WTC11 (cell line): Measurements from ENCODE around the gene EPN3. TPM values are rescaled to one million over a fixed set of nuclear protein-coding genes. Genes with fewer than 3 reads are reported as not detected.

Experiments used
- ATAC-seq: fragments of 200-7000 bp; cut with Tn5 transposase; 2 replicates; pipeline ENCODE4 v1.10.0; 2021; ENCODE audit warnings: mild to moderate bottlenecking, moderate library complexity
- CTCF ChIA-PET: fragments of 300-600 bp; sonication (Branson Sonifier 250); formaldehyde crosslinking; loops from one replicate; lab custom pipeline; 2021; ENCODE audit warnings: antibody characterized with exemption; lab: Charles Lee
- POLR2A ChIA-PET: fragments of 350-600 bp; sonication (Branson Sonifier 250); formaldehyde crosslinking; loops from one replicate; lab custom pipeline; 2021; ENCODE audit warnings: antibody characterized with exemption; lab: Charles Lee
- DNase-seq: peaks from one replicate; pipeline ENCODE4 v3.0.0; 2021; ENCODE audit warnings: low spot score
- H3K27ac Mint-ChIP-seq: 2 replicates; pipeline ENCODE4 v1.8.0; 2021; ENCODE audit warnings: mixed read lengths
- H3K27me3 Mint-ChIP-seq: 2 replicates; pipeline ENCODE4 v1.8.0; 2021; ENCODE audit warnings: low read depth, mild to moderate bottlenecking, moderate library complexity, mixed read lengths
- H3K36me3 Mint-ChIP-seq: 2 replicates; pipeline ENCODE4 v1.8.0; 2021; ENCODE audit warnings: mixed read lengths
- H3K4me1 Mint-ChIP-seq: 2 replicates; pipeline ENCODE4 v1.8.0; 2022; ENCODE audit warnings: mixed read lengths
- H3K4me3 Mint-ChIP-seq: 2 replicates; pipeline ENCODE4 v1.8.0; 2021; ENCODE audit warnings: mild to moderate bottlenecking, moderate library complexity, mixed read lengths
- H3K9me3 Mint-ChIP-seq: 2 replicates; pipeline ENCODE4 v1.8.0; 2021; ENCODE audit warnings: mixed read lengths
- AR ChIP-seq: fragments of 250-450 bp; sonication (Bioruptor Pico); IDR thresholded peaks from 2 replicates; pipeline ENCODE4 v1.9.0; 2021; ENCODE audit warnings: mild to moderate bottlenecking
- ATF2 ChIP-seq: sonication (generic); formaldehyde crosslinking; IDR thresholded peaks from 2 replicates; pipeline ENCODE4 v1.8.1; 2022; ENCODE audit warnings: low read depth, missing genetic modification reagents, borderline replicate concordance
- CBFB ChIP-seq: sonication (generic); formaldehyde crosslinking; IDR thresholded peaks from 2 replicates; pipeline ENCODE4 v1.8.1; 2022; ENCODE audit warnings: mild to moderate bottlenecking, low read depth, missing genetic modification reagents
- FOXJ3 ChIP-seq: sonication (generic); formaldehyde crosslinking; IDR thresholded peaks from 2 replicates; pipeline ENCODE4 v1.9.0; 2021; ENCODE audit warnings: missing genetic modification reagents, mild to moderate bottlenecking, borderline replicate concordance
- FOXK1 ChIP-seq: sonication (generic); formaldehyde crosslinking; IDR thresholded peaks from 2 replicates; pipeline ENCODE4 v1.8.0; 2022; ENCODE audit warnings: mild to moderate bottlenecking, moderate library complexity, missing genetic modification reagents
- JAZF1 ChIP-seq: fragments of 250-450 bp; sonication (Bioruptor Pico); IDR thresholded peaks from 2 replicates; pipeline ENCODE4 v1.9.0; 2021; ENCODE audit warnings: moderate library complexity, mild to moderate bottlenecking, inconsistent platforms
- JUN ChIP-seq: sonication (generic); formaldehyde crosslinking; IDR thresholded peaks from 2 replicates; pipeline ENCODE4 v1.8.0; 2023; ENCODE audit warnings: mild to moderate bottlenecking, missing genetic modification reagents
- MXD4 ChIP-seq: fragments of 250-450 bp; sonication (Bioruptor Pico); IDR thresholded peaks from 2 replicates; pipeline ENCODE4 v1.8.0; 2021; ENCODE audit warnings: mild to moderate bottlenecking, moderate library complexity, borderline replicate concordance
- MYBL2 ChIP-seq: sonication (generic); formaldehyde crosslinking; IDR thresholded peaks from 2 replicates; pipeline ENCODE4 v1.8.1; 2023; ENCODE audit warnings: mild to moderate bottlenecking, moderate library complexity, missing genetic modification reagents
- NFATC4 ChIP-seq: fragments of 250-450 bp; sonication (Bioruptor Pico); IDR thresholded peaks from 2 replicates; pipeline ENCODE4 v1.9.0; 2021; ENCODE audit warnings: mild to moderate bottlenecking
- NFE2L1 ChIP-seq: sonication (generic); formaldehyde crosslinking; IDR thresholded peaks from 2 replicates; pipeline ENCODE4 v1.8.1; 2023; ENCODE audit warnings: missing genetic modification reagents
- NR1H2 ChIP-seq: sonication (generic); formaldehyde crosslinking; IDR thresholded peaks from 2 replicates; pipeline ENCODE4 v1.9.0; 2021; ENCODE audit warnings: mild to moderate bottlenecking, moderate library complexity, missing genetic modification reagents
- NR3C1 ChIP-seq: sonication (generic); formaldehyde crosslinking; conservative IDR thresholded peaks from 2 replicates; pipeline ENCODE4 v1.8.1; 2023; ENCODE audit warnings: low read depth, mild to moderate bottlenecking, missing genetic modification reagents
- OVOL2 ChIP-seq: fragments of 250-450 bp; sonication (Bioruptor Pico); IDR thresholded peaks from 2 replicates; pipeline ENCODE4 v1.9.0; 2021; ENCODE audit warnings: mild to moderate bottlenecking, borderline replicate concordance
- ZBTB21 ChIP-seq: sonication (generic); formaldehyde crosslinking; IDR thresholded peaks from 2 replicates; pipeline ENCODE4 v1.8.1; 2023; ENCODE audit warnings: mild to moderate bottlenecking, missing genetic modification reagents, borderline replicate concordance
- ZMAT4 ChIP-seq: fragments of 250-450 bp; sonication (Bioruptor Pico); IDR thresholded peaks from 2 replicates; pipeline ENCODE4 v1.9.0; 2021; ENCODE audit warnings: mild to moderate bottlenecking
- ZNF121 ChIP-seq: sonication (generic); formaldehyde crosslinking; IDR thresholded peaks from 2 replicates; pipeline ENCODE4 v1.8.0; 2023; ENCODE audit warnings: missing genetic modification reagents
- ZNF219 ChIP-seq: sonication (generic); formaldehyde crosslinking; IDR thresholded peaks from 2 replicates; pipeline ENCODE4 v1.8.0; 2023; ENCODE audit warnings: missing genetic modification reagents, mild to moderate bottlenecking, borderline replicate concordance
- ZNF263 ChIP-seq: sonication (generic); formaldehyde crosslinking; IDR thresholded peaks from 2 replicates; pipeline ENCODE4 v1.8.1; 2022; ENCODE audit warnings: low read depth, mild to moderate bottlenecking, moderate library complexity, missing genetic modification reagents
- total RNA-seq: library from RNA; stranded (reverse); gene quantifications from 3 replicates; pipeline ENCODE4 v1.2.3, GENCODE V29; 2021
- TF ChIP-seq, protein P1 (sequence below): fragments of 250-450 bp; sonication (Bioruptor Pico); IDR thresholded peaks from 2 replicates; pipeline ENCODE4 v1.9.0; 2021; ENCODE audit warnings: mild to moderate bottlenecking, borderline replicate concordance
- TF ChIP-seq, protein P2 (sequence below): fragments of 250-450 bp; sonication (Bioruptor Pico); conservative IDR thresholded peaks from 2 replicates; pipeline ENCODE4 v1.9.0; 2021; ENCODE audit warnings: mild to moderate bottlenecking
- TF ChIP-seq, protein P3 (sequence below): fragments of 250-450 bp; sonication (Bioruptor Pico); IDR thresholded peaks from 2 replicates; pipeline ENCODE4 v2.1.2; 2022; ENCODE audit warnings: mild to moderate bottlenecking, moderate library complexity

The EPN3 gene
- total RNA-seq, 1 experiment from 2014 or later, result 8.8 TPM

DNA sequence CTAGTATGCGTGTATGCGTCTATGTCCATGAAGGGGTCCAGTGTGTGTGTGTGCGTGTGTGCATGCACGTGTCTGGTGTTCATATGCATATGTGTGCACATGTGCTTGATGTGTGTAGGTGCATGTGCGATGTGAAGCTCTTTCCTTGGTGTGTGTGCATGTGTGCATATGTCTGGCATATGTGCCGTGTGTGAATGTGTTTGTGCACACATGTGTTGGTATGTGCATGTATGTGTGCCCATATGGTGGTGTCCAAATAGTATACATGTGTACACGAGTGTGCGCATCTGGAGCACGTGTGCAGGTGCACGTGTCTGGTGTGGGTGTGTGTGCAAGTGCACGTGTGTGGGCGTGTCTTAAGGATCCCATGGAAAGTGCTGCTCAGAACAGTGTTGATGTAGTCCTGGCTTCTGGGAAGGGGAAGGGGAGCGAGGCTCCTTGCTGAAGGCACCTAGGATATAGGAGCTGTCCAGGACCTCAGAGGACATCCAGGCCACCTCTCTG is 45.0 kb downstream of the EPN3 start:
- Mint-ChIP-seq H3K4me1 (peaks cover 11% of the 10 kb centered on the region), H3K9me3 (no peaks in the 10 kb centered on the region), H3K36me3 (no peaks in the 10 kb centered on the region), H3K4me3 (no peak overlapping the region), H3K27me3 (no peaks in the 10 kb centered on the region), H3K27ac (no peak overlapping the region)
- DNase-seq (no peak), ATAC-seq (no peak)
- ChIA-PET POLR2A (no interaction called here), CTCF (interaction anchor here (1.2 to 4.2 kb wide), 3 partner anchors 17 to 49 kb away, joined by 3 to 36 read pairs (median 5); partner anchors contain the start of gene CACNA1G)
- TF ChIP-seq AR (no peak), NR1H2 (CRISPR knock-in tag) (no peak), ZBTB21 (CRISPR knock-in tag) (no peak), NFATC4 (CRISPR knock-in tag) (no peak), ZNF121 (CRISPR knock-in tag) (no peak), JUN (CRISPR knock-in tag) (no peak), NR3C1 (CRISPR knock-in tag) (no peak), ZNF263 (CRISPR knock-in tag) (no peak), JAZF1 (CRISPR knock-in tag) (no peak), ATF2 (CRISPR knock-in tag) (no peak), ZMAT4 (CRISPR knock-in tag) (no peak), FOXJ3 (CRISPR knock-in tag) (no peak), ZNF219 (no peak)
- TF ChIP-seq, protein P1, sequence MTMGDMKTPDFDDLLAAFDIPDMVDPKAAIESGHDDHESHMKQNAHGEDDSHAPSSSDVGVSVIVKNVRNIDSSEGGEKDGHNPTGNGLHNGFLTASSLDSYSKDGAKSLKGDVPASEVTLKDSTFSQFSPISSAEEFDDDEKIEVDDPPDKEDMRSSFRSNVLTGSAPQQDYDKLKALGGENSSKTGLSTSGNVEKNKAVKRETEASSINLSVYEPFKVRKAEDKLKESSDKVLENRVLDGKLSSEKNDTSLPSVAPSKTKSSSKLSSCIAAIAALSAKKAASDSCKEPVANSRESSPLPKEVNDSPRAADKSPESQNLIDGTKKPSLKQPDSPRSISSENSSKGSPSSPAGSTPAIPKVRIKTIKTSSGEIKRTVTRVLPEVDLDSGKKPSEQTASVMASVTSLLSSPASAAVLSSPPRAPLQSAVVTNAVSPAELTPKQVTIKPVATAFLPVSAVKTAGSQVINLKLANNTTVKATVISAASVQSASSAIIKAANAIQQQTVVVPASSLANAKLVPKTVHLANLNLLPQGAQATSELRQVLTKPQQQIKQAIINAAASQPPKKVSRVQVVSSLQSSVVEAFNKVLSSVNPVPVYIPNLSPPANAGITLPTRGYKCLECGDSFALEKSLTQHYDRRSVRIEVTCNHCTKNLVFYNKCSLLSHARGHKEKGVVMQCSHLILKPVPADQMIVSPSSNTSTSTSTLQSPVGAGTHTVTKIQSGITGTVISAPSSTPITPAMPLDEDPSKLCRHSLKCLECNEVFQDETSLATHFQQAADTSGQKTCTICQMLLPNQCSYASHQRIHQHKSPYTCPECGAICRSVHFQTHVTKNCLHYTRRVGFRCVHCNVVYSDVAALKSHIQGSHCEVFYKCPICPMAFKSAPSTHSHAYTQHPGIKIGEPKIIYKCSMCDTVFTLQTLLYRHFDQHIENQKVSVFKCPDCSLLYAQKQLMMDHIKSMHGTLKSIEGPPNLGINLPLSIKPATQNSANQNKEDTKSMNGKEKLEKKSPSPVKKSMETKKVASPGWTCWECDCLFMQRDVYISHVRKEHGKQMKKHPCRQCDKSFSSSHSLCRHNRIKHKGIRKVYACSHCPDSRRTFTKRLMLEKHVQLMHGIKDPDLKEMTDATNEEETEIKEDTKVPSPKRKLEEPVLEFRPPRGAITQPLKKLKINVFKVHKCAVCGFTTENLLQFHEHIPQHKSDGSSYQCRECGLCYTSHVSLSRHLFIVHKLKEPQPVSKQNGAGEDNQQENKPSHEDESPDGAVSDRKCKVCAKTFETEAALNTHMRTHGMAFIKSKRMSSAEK (CRISPR knock-in tag), result no peak

DNA sequence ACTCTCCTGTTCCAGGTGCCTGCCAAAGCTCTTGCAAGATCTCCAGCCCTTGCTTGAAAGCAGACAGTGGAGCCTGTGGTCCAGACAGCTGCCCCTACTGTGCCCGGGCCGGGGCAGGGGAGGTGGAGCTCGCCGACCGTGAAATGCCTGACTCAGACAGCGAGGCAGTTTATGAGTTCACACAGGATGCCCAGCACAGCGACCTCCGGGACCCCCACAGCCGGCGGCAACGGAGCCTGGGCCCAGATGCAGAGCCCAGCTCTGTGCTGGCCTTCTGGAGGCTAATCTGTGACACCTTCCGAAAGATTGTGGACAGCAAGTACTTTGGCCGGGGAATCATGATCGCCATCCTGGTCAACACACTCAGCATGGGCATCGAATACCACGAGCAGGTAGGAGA is 45.6 kb downstream of the EPN3 start:
- no peaks in the 10 kb centered on the region for H3K27me3 Mint-ChIP-seq
- POLR2A ChIA-PET, result no interaction called here
- no peak for DNase-seq
- TF ChIP-seq MYBL2 (CRISPR knock-in tag) (no peak), FOXK1 (CRISPR knock-in tag) (no peak), OVOL2 (CRISPR knock-in tag) (no peak), MXD4 (CRISPR knock-in tag) (no peak), CBFB (no peak), NFE2L1 (CRISPR knock-in tag) (no peak)
- TF ChIP-seq, protein P2, sequence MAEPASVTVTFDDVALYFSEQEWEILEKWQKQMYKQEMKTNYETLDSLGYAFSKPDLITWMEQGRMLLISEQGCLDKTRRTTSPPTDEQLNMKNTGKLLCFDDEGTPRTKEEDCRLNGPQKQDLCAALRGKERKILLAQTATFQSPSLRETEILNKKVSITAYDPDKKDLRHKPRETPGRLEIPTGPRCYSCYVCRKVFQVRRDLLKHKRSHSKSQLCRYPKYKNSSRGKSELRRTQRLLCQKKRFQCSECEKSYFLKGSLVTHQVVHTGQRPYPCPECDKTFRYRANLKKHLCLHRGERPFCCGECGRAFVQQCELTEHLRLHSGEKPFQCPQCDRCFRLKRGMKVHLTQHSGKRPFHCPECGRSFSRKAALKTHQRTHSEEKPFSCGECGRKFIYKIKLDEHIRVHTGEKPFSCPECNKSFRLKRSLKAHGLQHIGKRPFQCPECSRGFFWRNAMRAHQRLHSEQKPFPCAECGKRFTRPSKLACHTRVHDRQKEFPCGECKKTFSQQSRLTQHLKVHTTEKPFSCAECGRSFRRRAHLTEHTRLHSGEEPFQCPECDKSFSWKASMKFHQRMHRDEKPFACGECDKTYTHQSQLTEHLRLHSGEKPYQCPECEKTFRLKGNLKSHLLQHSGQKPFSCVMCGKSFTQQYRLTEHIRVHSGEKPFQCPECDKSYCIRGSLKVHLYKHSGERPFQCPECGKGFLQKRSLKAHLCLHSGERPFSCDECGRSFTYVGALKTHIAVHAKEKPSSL (CRISPR knock-in tag), result no peak
- TF ChIP-seq, protein P3, sequence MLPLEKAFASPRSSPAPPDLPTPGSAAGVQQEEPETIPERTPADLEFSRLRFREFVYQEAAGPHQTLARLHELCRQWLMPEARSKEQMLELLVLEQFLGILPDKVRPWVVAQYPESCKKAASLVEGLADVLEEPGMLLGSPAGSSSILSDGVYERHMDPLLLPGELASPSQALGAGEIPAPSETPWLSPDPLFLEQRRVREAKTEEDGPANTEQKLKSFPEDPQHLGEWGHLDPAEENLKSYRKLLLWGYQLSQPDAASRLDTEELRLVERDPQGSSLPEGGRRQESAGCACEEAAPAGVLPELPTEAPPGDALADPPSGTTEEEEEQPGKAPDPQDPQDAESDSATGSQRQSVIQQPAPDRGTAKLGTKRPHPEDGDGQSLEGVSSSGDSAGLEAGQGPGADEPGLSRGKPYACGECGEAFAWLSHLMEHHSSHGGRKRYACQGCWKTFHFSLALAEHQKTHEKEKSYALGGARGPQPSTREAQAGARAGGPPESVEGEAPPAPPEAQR (CRISPR knock-in tag), result no peak

More for the DNA sequence above, 45.6 kb downstream of the EPN3 start:
- no peak for ATAC-seq
- no peak overlapping the region for H3K4me3 Mint-ChIP-seq
- no peaks in the 10 kb centered on the region for H3K36me3 Mint-ChIP-seq
- H3K4me1 Mint-ChIP-seq, result peaks cover 11% of the 10 kb centered on the region
- CTCF ChIA-PET, result interaction anchor here (0.6 to 4.2 kb wide), 4 partner anchors 18 to 50 kb away, joined by 3 to 36 read pairs (median 4); partner anchors contain the start of gene CACNA1G
- no peak overlapping the region for H3K27ac Mint-ChIP-seq
- H3K9me3 Mint-ChIP-seq, result no peaks in the 10 kb centered on the region
